Ascending aorta (tissue), 2 donors: Measurements from ENCODE around the gene SYT1. TPM values are rescaled to one million over a fixed set of nuclear protein-coding genes. Genes with fewer than 3 reads are reported as not detected.

Source experiments
- DNase-seq, 2 donors: peaks; one replicate each; pipeline ENCODE4 v3.0.0-alpha.2; 2019; ENCODE audit warnings: low spot score in 2 of 2
- H3K27ac ChIP-seq, 2 donors: fragments of 200-600 bp; sonication (generic); one replicate each; pipeline ENCODE4 v1.5.1; 2016 to 2017; ENCODE audit warnings: mild to moderate bottlenecking in 1 of 2
- H3K27me3 ChIP-seq: fragments of 200-600 bp; sonication (generic); one replicate; pipeline ENCODE4 v1.5.1; 2017
- H3K36me3 ChIP-seq, 2 donors: fragments of 200-600 bp; sonication (generic); one replicate each; pipeline ENCODE4 v1.5.1; 2016
- H3K4me1 ChIP-seq, 2 donors: fragments of 200-600 bp; sonication (generic); one replicate each; pipeline ENCODE4 v1.5.1; 2016 to 2017; ENCODE audit warnings: mild to moderate bottlenecking in 1 of 2
- H3K4me3 ChIP-seq, 2 donors: fragments of 200-600 bp; sonication (generic); one replicate each; pipeline ENCODE4 v1.5.1; 2016 to 2017; ENCODE audit warnings: mild to moderate bottlenecking in 1 of 2
- H3K9me3 ChIP-seq, 2 donors: fragments of 200-600 bp; sonication (generic); one replicate each; pipeline ENCODE4 v1.5.1; 2016
- CTCF ChIP-seq, 3 experiments: fragments of 200-600 bp in 2 of 3; fragments of 450-650 bp in 1 of 3; sonication (generic) in 2 of 3; IDR thresholded peaks; one replicate each; pipeline ENCODE4 v1.5.1; 2016 to 2019; ENCODE audit warnings: antibody characterized with exemption in 3 of 3, mild to moderate bottlenecking in 1 of 3, moderate library complexity in 1 of 3
- intact Hi-C: fragments of 100-400 bp; cut with DNase I; formaldehyde crosslinking; loops from one replicate; pipeline ENCODE4 v1.15.1; 2023
- total RNA-seq: library from RNA; depleted of rRNA; stranded (reverse); fragments of >200 nt; gene quantifications from one replicate; pipeline ENCODE4 v1.1.0, GENCODE V29; 2016

SYT1 gene
- total RNA-seq, 1 donor from 2014 or later: 0.64 TPM

- peak; percentile 55 to 76 (median 57) for TF ChIP-seq CTCF (IDR thresholded peaks at IDR 0.05)
- Histone ChIP-seq H3K4me1 (peaks cover 3 to 17% of the 10 kb centered on the region in 2 donors), H3K36me3 (no peaks in the 10 kb centered on the region), H3K9me3 (no peaks in the 10 kb centered on the region), H3K27ac (peak overlapping the region; percentile 63 to 65), H3K4me3 (no peak overlapping the region), H3K27me3 (no peaks in the 10 kb centered on the region)
- intact Hi-C loops: loop anchor here (2.0 to 10.0 kb wide), 5 partner anchors 331 to 1357 kb away; no protein-coding TSS in a partner anchor
- peak in 1 of 2 donors; percentile 77 for DNase-seq
Measured at GRCh38 chr12:79407671-79408622, 543.4 kb downstream of the SYT1 start.

- H3K4me3 ChIP-seq: no peak overlapping the region
- peak overlapping the region in 1 of 2 donors; percentile 65 for H3K27ac ChIP-seq
- H3K36me3 ChIP-seq: no peaks in the 10 kb centered on the region
- no peak for TF ChIP-seq CTCF (IDR thresholded peaks at IDR 0.05)
- no peaks in the 10 kb centered on the region for H3K9me3 ChIP-seq
- intact Hi-C loops: loop anchor here (2.0 to 10.0 kb wide), 5 partner anchors 330 to 1356 kb away; no protein-coding TSS in a partner anchor
- no peak for DNase-seq
- no peaks in the 10 kb centered on the region for H3K27me3 ChIP-seq
- H3K4me1 ChIP-seq: peaks cover 3 to 17% of the 10 kb centered on the region in 2 donors
Measured at GRCh38 chr12:79408689-79409088, 544.1 kb downstream of the SYT1 start.

- TF ChIP-seq CTCF (IDR thresholded peaks at IDR 0.05): no peak
- H3K27ac ChIP-seq: peak overlapping the region; percentile 65 to 69
- H3K4me1 ChIP-seq: peaks cover 3 to 17% of the 10 kb centered on the region in 2 donors
- no peaks in the 10 kb centered on the region for H3K36me3 ChIP-seq
- intact Hi-C loops: loop anchor here (2.0 to 10.0 kb wide), 5 partner anchors 329 to 1355 kb away; no protein-coding TSS in a partner anchor
- no peak for DNase-seq
- no peaks in the 10 kb centered on the region for H3K9me3 ChIP-seq
- H3K4me3 ChIP-seq: peak overlapping the region in 1 of 2 donors; percentile 20
- H3K27me3 ChIP-seq: no peaks in the 10 kb centered on the region
Measured at GRCh38 chr12:79409562-79409961, 545.0 kb downstream of the SYT1 start.

GRCh38 chr12:79411791-79412190 is 547.2 kb downstream of the SYT1 start:
- H3K27me3 ChIP-seq: no peaks in the 10 kb centered on the region
- H3K36me3 ChIP-seq: no peaks in the 10 kb centered on the region
- DNase-seq: no peak
- intact Hi-C loops: loop anchor here (5.0 kb wide), 1 partner anchor 41 kb away; no protein-coding TSS in a partner anchor
- H3K4me3 ChIP-seq: no peak overlapping the region
- peaks cover 3 to 23% of the 10 kb centered on the region in 2 donors for H3K4me1 ChIP-seq
- TF ChIP-seq CTCF (IDR thresholded peaks at IDR 0.05): no peak
- H3K9me3 ChIP-seq: no peaks in the 10 kb centered on the region
- no peak overlapping the region for H3K27ac ChIP-seq

- no peak for TF ChIP-seq CTCF (IDR thresholded peaks at IDR 0.05)
- Histone ChIP-seq H3K4me1 (peaks cover 3 to 16% of the 10 kb centered on the region in 2 donors), H3K27ac (no peak overlapping the region), H3K36me3 (no peaks in the 10 kb centered on the region), H3K9me3 (no peaks in the 10 kb centered on the region), H3K4me3 (no peak overlapping the region), H3K27me3 (no peaks in the 10 kb centered on the region)
- no peak for DNase-seq
- intact Hi-C loops: loop anchor here (5.0 kb wide), 1 partner anchor 39 kb away; no protein-coding TSS in a partner anchor
Measured at GRCh38 chr12:79413796-79414195, 549.2 kb downstream of the SYT1 start.
